ENCODE results near the gene STPG1.
A peak's percentile ranks its signal among the peaks of the same experiment; 100 is the strongest.

Gene STPG1

DNA sequence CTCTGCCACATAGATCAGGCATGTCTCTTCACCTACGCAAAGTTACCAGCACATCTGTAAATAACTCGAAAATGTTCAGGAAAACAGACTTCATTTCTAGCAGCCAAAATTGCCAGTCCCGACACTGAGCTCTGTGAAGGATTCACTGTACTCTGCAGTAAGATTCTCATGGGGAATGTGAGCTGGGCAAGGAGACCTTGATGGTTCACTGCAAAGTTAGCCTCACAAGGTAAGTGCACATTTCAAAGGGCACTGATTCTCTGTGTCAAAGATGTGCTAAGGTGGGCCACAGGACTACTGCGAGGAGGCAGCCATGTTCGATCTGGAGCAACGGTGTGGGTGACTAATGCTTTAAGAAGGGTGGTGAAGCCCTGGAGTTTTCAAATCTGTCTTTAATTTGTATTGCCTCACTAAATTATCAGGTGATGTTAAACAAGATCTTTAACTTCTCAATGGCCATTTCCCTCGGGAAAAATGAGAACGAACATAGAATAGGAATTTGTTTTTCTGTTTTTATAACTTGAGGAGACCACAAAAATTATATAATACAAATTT lies 25.2 kb downstream of the STPG1 start:
- H3K4me3 ChIP-seq (replicated peaks in 1 of 2; ENCODE audit: low read depth in 2 of 2, low read length in 2 of 2) = no peak overlapping the region
- DNase-seq (ENCODE audit: low read depth in 2 of 2) = no peak
- TF ChIP-seq CTCF (IDR thresholded peaks at IDR 0.05; ENCODE audit: low read depth, low read length) = no peak

DNA sequence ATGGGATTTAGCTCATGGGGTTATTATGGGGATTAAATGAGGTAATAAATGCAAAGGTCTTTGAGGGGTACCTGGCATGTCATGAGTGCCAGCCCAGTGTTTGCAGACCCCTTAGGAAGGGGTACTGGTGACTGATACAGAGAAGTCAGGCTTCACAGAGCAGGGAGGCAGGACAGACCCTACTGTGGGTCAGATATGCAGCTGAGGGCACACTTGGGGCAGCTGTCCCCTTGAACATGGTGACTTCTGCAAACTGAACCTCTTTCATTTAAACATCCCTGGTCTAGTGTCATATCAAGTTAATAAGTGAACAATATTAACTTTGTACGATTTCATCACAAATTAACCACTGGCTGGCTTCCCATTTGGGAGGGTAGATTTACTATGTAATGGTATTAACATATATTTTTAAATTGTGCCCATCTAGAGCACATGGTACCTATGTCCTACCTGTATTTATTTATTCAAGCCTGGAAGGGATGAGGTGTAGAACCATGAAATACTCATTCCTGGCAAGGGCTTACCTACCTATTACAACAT lies 25.9 kb downstream of the STPG1 start:
- DNase-seq (ENCODE audit: low read depth in 2 of 2) = no peak
- no peak for TF ChIP-seq CTCF (IDR thresholded peaks at IDR 0.05; ENCODE audit: low read depth, low read length)
- H3K4me3 ChIP-seq (replicated peaks in 1 of 2; ENCODE audit: low read depth in 2 of 2, low read length in 2 of 2) = no peak overlapping the region

- TF ChIP-seq CTCF (IDR thresholded peaks at IDR 0.05; ENCODE audit: low read depth, low read length) = no peak
- DNase-seq (ENCODE audit: low read depth in 2 of 2) = no peak
- H3K4me3 ChIP-seq (replicated peaks in 1 of 2; ENCODE audit: low read depth in 2 of 2, low read length in 2 of 2) = no peak overlapping the region
Measured at GRCh38 chr1:24386931-24387330, 26.7 kb downstream of the STPG1 start.

DNA sequence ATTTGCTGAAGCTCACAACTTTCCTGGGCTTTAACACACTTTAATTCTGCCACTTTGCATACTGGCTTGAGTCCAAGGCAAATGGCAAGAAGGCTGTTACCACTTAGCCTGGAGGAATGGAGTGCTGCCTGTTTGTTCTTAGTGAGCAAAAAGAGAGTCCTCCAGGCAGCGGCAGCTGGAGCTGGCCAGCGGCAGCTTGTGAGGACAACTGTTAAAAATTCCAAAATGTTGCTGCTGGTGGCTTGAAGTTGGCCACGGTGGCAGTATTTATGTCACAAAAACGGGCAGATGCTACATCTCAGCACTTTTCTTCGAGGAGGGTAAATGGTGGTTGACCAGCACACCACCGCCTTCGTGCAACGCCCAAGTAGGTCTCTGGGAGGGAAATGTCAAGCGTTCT lies 27.3 kb downstream of the STPG1 start:
- H3K4me3 ChIP-seq (replicated peaks in 1 of 2; ENCODE audit: low read depth in 2 of 2, low read length in 2 of 2) = no peak overlapping the region
- no peak for DNase-seq (ENCODE audit: low read depth in 2 of 2)
- TF ChIP-seq CTCF (IDR thresholded peaks at IDR 0.05; ENCODE audit: low read depth, low read length) = no peak

DNA sequence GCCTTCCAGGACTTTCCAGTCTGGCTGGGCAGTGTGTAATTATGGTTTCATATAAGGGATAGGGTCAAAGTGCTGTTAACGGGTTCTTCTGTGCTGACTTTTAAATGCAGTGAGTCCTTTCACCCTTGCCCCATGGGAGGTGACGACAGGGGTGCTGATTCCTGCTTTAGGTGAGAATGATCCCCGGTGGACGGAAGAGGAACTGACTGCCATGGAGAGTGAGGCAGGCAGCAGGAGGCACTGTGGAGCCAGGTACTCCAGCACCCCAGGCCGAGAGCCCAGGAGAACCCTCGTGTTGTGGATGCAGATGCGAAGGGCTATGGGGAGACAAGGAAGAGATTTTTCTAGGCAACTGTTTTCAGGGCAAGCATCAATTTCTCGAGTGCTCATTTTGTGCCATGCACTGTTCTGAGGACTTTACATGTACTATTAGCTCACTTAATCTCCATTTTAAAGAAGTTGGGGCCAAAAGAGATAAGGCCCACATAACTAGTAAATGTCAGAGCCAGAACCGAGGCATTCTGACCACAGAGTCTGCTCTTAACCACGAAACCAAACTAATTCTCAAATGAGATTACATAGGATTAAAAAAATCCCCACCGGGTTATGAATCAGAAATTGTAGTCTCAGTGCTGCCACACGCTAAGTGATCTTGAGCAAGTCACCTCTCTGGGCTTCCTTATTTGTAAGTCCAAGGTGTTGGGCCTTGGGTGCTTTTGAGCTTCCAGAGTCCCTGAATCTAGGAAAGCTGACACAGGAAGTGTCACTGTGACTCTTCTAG lies 28.2 kb downstream of the STPG1 start:
- TF ChIP-seq CTCF (IDR thresholded peaks at IDR 0.05; ENCODE audit: low read depth, low read length) = peak; percentile 56
- peak; percentile 46 to 58 for DNase-seq (ENCODE audit: low read depth in 2 of 2)
- no peak overlapping the region for H3K4me3 ChIP-seq (replicated peaks in 1 of 2; ENCODE audit: low read depth in 2 of 2, low read length in 2 of 2)

DNA sequence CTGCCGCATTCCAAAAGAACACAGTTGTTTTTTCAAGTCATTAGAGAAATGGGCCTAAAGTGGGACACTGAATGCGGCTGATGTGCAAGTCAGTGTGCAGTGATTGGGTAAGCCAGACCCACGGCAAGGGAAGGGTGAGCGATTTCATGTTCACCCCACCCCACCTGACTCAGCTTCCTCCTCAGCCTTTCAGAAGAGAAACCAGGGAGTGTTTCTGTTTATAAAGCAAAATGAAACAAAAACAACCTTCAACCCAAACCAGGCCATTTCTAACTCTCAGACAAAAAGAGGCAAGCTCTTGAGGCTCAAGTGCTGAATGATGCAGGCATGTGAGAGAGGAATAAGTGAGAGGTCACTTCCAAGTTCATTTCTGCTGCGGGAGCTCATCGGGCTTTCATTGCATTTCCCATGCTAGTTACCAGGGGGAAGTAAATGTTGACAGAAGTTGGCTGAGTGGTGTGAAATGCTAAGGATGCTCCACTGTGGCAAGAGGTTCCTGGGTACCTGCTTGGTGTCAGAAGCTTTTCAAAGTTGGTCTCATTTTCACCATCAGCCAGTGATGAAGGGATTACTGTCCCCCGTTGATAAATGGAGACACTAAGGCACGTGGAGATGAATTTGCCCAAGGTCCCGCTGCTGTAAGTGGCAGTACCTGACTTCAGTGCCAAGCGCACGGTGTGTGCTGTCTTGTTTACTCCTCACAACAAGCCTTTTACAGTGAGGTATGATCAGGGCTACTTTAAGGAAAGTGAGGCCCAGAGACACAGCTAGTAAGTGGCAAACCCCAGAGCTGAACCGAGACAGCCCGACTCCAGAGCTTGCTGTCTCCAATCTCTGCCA lies 29.1 kb downstream of the STPG1 start:
- DNase-seq (ENCODE audit: low read depth in 2 of 2) = peak; percentile 54 to 83
- H3K4me3 ChIP-seq (replicated peaks in 1 of 2; ENCODE audit: low read depth in 2 of 2, low read length in 2 of 2) = no peak overlapping the region
- TF ChIP-seq CTCF (IDR thresholded peaks at IDR 0.05; ENCODE audit: low read depth, low read length) = no peak

All from cardiac fibroblast (primary cell).